ENCODE measurements around the gene CA7.

Gene CA7

GRCh38 chr16:66844342-66845079, at the start of gene CA7:
Gene CA7, plus strand, starts transcription at chr16:66844414. Its CDS starts 74 bp downstream, at chr16:66844488.
- DNase-seq, result no peak

GRCh38 chr16:66798161-66798560, 46.1 kb upstream of the CA7 start:
- DNase-seq, result no peak

GRCh38 chr16:66800856-66801255, 43.4 kb upstream of the CA7 start:
- DNase-seq, result no peak

GRCh38 chr16:66801320-66802105, 42.7 kb upstream of the CA7 start, which contains the start of gene TERB1:
Gene TERB1, minus strand, starts transcription at chr16:66801584. Its CDS starts 4,786 bp downstream, at chr16:66796798.
- DNase-seq, result no peak

- DNase-seq, result no peak
Observed at GRCh38 chr16:66802159-66802558, 42.1 kb upstream of the CA7 start.

DNA sequence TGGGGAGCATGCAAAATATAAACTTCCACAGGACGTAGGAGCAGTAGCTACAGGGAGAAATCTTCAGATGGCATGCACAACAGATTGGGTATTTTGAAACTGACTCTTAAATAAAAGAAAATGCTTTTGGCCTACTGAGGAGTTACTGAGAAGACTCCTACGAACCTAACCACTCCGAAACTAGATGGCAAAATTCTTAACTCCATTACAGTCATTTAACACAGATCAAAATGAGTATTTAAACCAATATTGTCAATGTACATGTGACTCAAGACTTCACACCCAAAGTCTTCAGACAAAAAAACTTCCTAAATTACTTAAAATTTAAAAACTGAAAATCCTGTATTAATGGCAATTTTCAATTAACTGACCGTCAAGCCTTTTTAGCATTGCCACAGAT, 34.4 kb upstream of the CA7 start:
- no peak for DNase-seq

DNA sequence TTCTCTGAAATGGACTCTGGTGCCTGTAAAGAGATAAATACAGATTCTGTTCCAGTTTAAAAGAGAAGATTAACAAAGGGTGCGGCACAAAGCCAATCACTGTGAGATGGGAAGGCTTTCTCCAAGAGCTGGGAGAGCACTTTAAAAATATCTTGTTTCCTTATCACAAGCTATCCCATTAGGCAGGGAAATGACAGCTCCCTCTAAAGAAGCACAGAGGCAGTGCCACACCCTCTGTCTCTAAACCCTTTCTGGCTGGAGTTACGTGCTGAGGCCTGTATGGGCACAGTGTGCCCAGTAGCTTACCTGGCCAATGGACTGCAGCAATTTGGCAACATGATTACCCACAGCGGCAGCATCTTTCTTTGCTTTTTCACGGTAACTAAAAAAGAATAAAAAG, 33.8 kb upstream of the CA7 start:
- no peak for DNase-seq

DNA sequence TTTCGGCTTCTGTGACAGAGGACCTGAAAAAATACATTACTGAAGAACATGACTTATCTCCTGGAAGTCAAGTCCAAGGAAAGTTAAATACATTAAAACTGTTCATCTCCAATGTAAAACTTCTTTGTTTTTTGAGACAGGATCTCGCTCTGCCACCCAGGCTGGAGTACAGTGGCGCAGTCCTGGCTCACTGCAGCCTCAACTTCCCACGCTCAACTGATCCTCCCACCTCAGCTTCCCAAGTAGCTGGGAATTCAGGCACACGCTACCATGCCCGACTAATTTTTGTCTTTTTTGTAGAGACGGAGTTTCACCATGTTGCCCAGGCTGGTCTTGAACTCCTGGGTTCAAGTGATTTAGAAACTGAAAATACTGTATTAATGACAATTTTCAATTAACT, 33.2 kb upstream of the CA7 start:
- DNase-seq, result no peak

DNA sequence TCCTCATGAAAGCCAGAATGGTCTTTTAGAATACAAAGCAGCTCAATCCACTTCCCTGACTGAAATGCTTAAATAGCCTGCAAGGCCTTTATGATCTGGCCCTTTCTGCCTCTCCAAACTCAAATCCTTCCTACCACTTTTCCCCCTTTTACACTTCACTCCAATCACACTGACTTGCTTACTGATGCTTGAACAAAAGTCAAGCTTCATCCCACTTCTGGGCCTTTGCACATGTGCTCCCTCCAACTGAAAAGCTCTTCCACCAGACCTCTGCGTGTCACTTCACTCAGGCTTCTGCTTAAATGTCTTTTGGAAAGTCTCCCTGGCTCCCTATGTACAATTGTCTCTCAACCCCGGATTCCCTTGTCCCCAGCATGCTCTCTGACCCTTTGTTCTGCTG, 29.5 kb upstream of the CA7 start:
- DNase-seq, result no peak

- DNase-seq, result no peak
Observed at GRCh38 chr16:66824006-66824405, 20.2 kb upstream of the CA7 start.

DNA sequence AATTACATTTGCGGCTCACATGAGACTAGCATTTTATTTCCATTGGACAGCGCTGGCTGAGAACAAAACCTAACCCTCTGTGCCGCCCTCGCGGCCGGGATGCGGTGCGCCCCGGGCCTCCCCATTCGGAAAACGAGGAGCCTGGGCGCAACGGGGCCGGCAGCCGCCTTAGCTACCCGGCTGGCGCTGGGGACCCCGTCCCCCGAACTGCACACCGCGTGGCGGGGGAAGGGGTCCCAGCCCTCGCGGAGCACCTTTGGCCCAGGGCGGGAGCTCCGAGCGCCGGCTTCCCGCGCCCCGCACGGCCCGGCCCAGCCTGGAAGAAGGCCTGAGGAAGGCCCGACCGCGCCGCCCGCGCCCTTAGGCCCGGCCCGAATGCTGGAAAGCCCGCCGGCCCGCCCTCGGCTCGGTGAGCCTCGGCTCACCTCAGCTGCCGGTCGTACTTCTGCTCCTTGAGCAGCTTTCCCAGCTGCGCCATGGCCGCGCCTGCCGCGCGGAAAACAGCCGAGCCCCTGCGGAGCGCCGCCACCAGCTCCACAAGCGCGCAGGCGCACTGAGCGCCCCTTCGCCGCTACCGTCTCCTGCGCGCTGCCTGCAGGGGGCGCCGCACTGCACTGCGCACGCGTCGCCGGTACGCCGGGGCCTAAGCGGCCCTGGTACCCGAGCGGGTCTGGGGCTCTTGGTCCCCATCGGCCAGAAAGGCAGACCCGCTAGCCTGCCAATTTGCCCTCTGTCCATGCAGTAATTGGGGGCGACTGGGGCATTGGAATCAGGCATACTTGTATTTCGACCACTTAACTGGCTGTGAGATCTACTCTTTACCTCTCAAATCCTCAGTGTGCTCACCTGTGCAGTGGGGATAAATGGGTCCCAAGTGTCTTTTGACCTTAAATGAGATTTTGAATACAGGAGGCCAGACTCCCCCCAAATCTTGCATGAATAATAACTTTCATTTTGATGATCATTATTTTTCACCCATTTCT, 13.5 kb upstream of the CA7 start, which contains the start of gene NAE1:
Gene NAE1, minus strand, starts transcription at position 555 of the 983 bp plus-strand sequence. Its CDS starts 77 bp downstream, at position 478.
- DNase-seq, result peak; percentile 34

- DNase-seq, result no peak
Observed at GRCh38 chr16:66832190-66832589, 12.0 kb upstream of the CA7 start.

DNA sequence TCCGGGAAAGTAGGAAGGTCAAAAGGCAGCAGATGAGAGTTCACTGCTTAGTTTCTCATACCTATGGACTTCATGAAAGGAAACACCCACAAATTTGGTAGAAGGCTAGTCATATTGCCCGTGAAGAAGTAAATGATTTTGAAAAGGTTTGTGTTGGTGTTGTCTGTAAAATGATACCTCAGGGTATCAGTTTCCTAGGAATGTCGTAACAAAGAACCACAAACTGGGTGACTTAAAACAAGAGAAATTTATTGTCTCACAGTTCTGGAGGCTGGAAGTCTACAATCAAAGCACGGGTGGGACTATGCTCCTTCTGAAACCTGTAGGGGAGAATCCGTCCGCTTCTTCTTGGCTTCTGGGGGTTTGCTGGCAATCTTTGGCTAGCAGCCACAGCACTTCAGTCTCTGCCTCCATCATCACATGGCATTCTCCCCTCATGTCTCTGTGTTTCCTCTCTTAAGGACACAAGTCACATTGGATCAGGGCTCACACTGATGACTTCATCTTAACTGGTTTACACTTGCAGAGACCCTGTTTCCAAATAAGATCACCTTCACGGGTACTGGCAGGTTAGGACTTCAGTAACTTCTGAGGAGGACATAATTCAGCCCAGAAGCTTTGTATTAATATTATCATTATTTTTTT, 11.4 kb upstream of the CA7 start:
- DNase-seq, result no peak

DNA sequence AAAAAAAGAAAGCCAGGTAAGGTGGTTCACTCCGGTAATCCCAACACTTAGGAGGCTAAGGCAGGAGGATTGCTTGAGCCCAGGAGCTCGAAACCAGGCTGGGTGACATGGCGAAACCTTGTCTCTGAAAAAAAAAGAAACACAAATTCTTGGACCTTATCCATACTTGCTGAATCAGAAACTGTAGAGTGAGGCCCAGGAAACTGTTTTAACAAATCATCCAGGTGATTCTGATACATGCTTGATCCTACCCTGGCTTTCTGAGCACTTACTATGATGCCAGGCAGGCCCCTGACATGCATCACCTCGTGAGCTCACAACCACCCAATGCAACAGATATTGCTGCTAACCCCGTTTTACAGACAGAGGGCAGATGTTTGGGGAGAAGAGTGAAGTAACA, 9.5 kb upstream of the CA7 start:
- DNase-seq, result no peak

- no peak for DNase-seq
Observed at GRCh38 chr16:66840883-66841282, 3.3 kb upstream of the CA7 start.

DNA sequence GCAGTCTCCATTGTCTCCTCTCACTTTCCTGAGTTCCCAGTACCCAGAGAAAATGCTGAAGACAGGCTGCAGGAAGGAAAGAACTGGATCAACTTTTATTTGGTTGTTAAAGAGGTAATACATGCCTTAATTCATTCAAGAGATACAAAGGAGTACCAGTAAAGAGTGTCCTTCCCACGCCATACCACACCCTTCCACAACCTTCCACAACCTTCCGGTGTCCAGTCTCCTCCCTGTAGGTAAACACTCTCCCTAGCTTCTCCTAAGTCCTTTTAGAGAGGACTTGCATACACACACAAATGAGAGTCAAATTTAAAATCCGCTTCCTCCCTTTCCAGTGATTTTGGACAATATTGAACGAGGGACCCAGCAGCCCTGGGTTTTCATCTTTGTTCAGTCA, 2.8 kb upstream of the CA7 start:
- DNase-seq, result no peak

- no peak for DNase-seq
Observed at GRCh38 chr16:66842765-66843164, 1.4 kb upstream of the CA7 start.

DNA sequence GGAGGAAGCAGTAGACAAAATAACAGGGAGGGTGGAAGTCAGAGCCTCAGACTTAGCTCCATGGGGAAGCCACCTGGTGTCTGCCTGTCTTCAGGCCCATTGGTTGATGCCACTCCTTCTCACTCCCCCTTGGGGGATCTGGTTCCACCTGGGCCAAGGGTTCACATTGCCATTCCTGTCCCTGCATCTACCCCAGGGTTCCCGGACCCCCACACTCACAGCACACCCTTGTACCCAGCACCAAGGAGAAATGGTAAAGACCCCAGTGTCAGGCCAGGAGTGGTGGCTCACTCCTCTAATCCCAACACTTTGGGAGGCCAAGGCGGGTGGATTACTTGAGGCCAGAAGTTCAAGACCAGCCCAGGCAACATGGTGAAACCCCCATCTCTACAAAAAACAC, 1.0 kb upstream of the CA7 start:
- no peak for DNase-seq

GRCh38 chr16:66844009-66844341, 239 bp upstream of the CA7 start:
- DNase-seq, result no peak

GRCh38 chr16:66845080-66845410, 831 bp downstream of the CA7 start:
- DNase-seq, result no peak

DNA sequence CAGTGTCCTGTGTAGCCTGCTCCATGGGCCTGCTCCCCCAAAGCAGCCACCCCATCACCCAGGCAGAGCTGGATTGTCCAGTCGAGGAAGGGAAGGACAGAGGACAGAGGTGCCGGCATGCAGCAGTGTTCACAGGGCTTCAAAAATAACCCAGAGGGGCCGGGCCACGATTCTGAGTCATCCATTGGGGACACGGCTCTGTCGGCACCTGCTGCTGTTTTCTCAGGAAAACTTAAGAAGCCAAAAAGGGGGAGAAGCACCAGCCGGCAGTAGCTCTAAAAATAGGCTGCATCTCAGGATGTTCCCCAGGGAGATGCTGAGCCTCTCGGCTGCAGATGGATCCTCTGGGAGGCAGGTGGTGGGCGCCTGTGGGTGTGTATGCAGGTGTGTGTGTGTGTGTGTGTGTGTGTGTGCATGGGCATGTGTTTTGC, 1.6 kb downstream of the CA7 start:
- no peak for DNase-seq

DNA sequence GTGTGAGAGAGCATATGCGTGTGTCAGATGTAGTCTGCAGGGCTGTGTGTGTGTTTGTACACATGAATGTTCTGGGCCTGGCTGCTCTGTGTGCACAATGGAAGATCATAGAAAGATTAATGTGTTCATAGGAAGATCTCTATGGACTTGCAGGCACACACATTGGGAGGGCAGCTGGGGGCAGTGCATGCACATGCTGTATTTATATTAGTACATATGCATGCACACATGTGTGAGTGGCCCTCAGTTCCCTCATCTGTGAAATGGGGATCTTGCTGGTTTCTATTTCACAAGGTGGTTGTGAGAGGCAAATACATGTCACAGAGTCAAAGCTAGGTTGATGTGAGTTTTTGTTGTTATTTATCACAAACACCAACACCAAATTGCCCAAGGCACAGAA, 2.1 kb downstream of the CA7 start:
- DNase-seq, result no peak

DNA sequence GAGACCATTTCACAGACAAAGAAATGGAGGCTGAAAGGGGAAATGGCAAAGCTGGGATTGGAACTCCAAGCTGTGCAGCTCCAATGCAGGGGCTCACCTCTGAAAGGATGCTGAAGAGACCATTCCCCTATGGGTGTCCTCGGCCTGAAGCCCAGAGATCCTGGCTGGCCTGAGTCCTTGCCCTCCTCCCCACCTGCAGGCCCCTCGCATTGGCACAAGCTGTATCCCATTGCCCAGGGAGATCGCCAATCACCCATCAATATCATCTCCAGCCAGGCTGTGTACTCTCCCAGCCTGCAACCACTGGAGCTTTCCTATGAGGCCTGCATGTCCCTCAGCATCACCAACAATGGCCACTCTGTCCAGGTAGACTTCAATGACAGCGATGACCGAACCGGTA, 2.6 kb downstream of the CA7 start:
- DNase-seq, result no peak
